ENCODE measurements around the gene SLC35F6. TPM values are rescaled to one million over a fixed set of nuclear protein-coding genes. Genes with fewer than 3 reads are reported as not detected.
"Not testable (repeated sequence)": the region's sequence is repeated elsewhere in the genome, so short reads cannot be mapped to it uniquely, and the experiment has no call there.

Gene SLC35F6
- total RNA-seq, 1 donor from 2014 or later: 27.6 TPM

- intact Hi-C loops (cut with DNase I): no loop called here
- ATAC-seq (peak; percentile 95), DNase-seq (ENCODE audit: low spot score) (peak; percentile 96)
These were observed 8.2 kb downstream of the SLC35F6 start for GRCh38 chr2:26772064-26773001.

GRCh38 chr2:26776195-26776800, 12.2 kb downstream of the SLC35F6 start:
- intact Hi-C loops (cut with DNase I): no loop called here
- ATAC-seq (no peak), DNase-seq (ENCODE audit: low spot score) (no peak)

GRCh38 chr2:26778098-26778497, 14.0 kb downstream of the SLC35F6 start:
- DNase-seq (ENCODE audit: low spot score) (no peak), ATAC-seq (peak; percentile 15)
- intact Hi-C loops (cut with DNase I): no loop called here

- ATAC-seq (no peak), DNase-seq (ENCODE audit: low spot score) (no peak)
- intact Hi-C loops (cut with DNase I): no loop called here
These were observed 14.4 kb downstream of the SLC35F6 start for GRCh38 chr2:26778507-26778906.

GRCh38 chr2:26780203-26780760, 16.2 kb downstream of the SLC35F6 start:
- DNase-seq (ENCODE audit: low spot score) (no peak), ATAC-seq (no peak)
- intact Hi-C loops (cut with DNase I): no loop called here

GRCh38 chr2:26782876-26783704, 19.0 kb downstream of the SLC35F6 start:
- no peak for DNase-seq (ENCODE audit: low spot score)
- ATAC-seq: no peak
- intact Hi-C loops (cut with DNase I): no loop called here

- ATAC-seq (no peak), DNase-seq (ENCODE audit: low spot score) (no peak)
- intact Hi-C loops (cut with DNase I): no loop called here
These were observed 20.6 kb downstream of the SLC35F6 start for GRCh38 chr2:26784570-26785234.

- intact Hi-C loops (cut with DNase I): no loop called here
- peak; percentile 100 for ATAC-seq
- peak; percentile 98 for DNase-seq (ENCODE audit: low spot score)
These were observed 21.5 kb downstream of the SLC35F6 start, which contains the start of gene CENPA for GRCh38 chr2:26785431-26786206. CENPA (plus strand) TSS chr2:26786056; CDS start chr2:26786197, 141 bp downstream.

- DNase-seq (ENCODE audit: low spot score) (no peak), ATAC-seq (no peak)
- intact Hi-C loops (cut with DNase I): no loop called here
These were observed 22.3 kb downstream of the SLC35F6 start for GRCh38 chr2:26786207-26787028.

GRCh38 chr2:26792720-26793119, 28.6 kb downstream of the SLC35F6 start:
- intact Hi-C loops (cut with DNase I): no loop called here
- ATAC-seq (no peak), DNase-seq (ENCODE audit: low spot score) (no peak)

- intact Hi-C loops (cut with DNase I): no loop called here
- DNase-seq (ENCODE audit: low spot score) (no peak), ATAC-seq (no peak)
These were observed 29.4 kb downstream of the SLC35F6 start for GRCh38 chr2:26793518-26793917.

GRCh38 chr2:26795135-26795534, 31.1 kb downstream of the SLC35F6 start:
- DNase-seq (ENCODE audit: low spot score); ATAC-seq; intact Hi-C loops (cut with DNase I): not testable (repeated sequence)

GRCh38 chr2:26801328-26801727, 37.2 kb downstream of the SLC35F6 start:
- intact Hi-C loops (cut with DNase I): no loop called here
- no peak for ATAC-seq

GRCh38 chr2:26801796-26802195, 37.7 kb downstream of the SLC35F6 start:
- ATAC-seq (no peak), DNase-seq (ENCODE audit: low spot score) (no peak)
- intact Hi-C loops (cut with DNase I): no loop called here

More at GRCh38 chr2:26801328-26801727, 37.2 kb downstream of the SLC35F6 start:
- no peak for DNase-seq (ENCODE audit: low spot score)

GRCh38 chr2:26805241-26805676, 41.2 kb downstream of the SLC35F6 start:
- ATAC-seq: no peak
- intact Hi-C loops (cut with DNase I): no loop called here
- DNase-seq (ENCODE audit: low spot score): no peak

- intact Hi-C loops (cut with DNase I): no loop called here
- no peak for ATAC-seq
- no peak for DNase-seq (ENCODE audit: low spot score)
These were observed 43.8 kb downstream of the SLC35F6 start for GRCh38 chr2:26807788-26808460.
